ENCODE data around the gene FLYWCH2.

DNA sequence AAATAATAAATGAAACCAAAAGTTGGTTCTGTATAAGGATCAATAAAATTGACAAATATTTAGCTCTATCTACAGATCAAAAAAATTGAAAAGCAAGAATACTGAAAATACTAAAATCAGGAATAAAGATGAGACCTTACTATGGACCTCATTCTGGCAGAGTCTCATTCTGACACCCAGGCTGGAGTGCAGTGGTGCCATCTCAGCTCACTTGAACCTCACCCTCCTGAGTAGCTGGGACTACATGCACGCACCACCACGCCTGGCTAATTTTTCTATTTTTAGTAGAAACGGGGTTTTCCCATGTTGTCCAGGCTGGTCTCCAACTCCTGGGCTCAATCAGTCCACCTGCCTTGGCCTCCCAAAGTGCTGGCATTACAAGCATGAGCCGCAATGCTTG lies 59.0 kb downstream of the FLYWCH2 start:
- no peak for TF ChIP-seq ZFX (IDR thresholded peaks at IDR 0.05; ENCODE audit: borderline replicate concordance)
- TF ChIP-seq, protein P1, sequence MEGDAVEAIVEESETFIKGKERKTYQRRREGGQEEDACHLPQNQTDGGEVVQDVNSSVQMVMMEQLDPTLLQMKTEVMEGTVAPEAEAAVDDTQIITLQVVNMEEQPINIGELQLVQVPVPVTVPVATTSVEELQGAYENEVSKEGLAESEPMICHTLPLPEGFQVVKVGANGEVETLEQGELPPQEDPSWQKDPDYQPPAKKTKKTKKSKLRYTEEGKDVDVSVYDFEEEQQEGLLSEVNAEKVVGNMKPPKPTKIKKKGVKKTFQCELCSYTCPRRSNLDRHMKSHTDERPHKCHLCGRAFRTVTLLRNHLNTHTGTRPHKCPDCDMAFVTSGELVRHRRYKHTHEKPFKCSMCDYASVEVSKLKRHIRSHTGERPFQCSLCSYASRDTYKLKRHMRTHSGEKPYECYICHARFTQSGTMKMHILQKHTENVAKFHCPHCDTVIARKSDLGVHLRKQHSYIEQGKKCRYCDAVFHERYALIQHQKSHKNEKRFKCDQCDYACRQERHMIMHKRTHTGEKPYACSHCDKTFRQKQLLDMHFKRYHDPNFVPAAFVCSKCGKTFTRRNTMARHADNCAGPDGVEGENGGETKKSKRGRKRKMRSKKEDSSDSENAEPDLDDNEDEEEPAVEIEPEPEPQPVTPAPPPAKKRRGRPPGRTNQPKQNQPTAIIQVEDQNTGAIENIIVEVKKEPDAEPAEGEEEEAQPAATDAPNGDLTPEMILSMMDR (IDR thresholded peaks at IDR 0.05): no peak
